Measurements from ENCODE around the gene SMIM44. TPM values are rescaled to one million over a fixed set of nuclear protein-coding genes. Genes with fewer than 3 reads are reported as not detected.

Gene SMIM44
- total RNA-seq, 1 donor from 2014 or later, result 1.0 TPM

DNA sequence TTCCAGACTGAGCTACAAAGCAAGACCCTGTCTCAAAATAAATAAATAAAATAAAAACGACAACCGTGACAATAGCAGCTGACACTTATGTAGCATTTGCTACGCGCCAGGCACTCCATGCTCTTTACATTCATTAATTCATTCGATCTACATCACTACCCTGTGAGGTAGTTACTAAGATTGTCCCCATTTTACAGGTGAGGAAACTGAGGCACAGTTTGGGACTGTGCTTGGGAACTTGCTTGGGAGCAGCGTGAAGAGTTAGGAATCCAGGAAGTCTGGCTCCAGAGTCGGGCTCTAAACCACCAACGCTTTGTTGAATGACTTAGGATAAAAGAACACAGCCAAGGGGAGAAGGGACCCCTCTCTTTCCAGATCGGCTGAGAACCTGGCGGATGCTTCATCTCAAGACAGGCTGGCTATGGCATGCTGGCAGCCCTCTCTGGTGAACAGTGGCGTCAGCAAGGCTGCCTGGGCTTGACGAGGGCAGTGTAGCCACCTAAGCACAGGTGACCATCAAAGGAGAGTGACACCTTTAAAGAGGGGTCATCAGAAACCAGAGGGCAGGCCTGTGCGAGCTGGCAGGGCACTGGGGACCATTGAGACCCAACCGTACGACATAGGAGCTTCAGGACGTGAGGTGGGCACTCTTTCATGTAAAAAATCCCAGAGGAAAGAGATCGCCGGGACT is 16.6 kb upstream of the SMIM44 start:
- peak overlapping the region; percentile 92 for H3K4me3 ChIP-seq (ENCODE audit: low read depth, low read length)
- DNase-seq (ENCODE audit: low read depth), result no peak
- TF ChIP-seq, protein P1, sequence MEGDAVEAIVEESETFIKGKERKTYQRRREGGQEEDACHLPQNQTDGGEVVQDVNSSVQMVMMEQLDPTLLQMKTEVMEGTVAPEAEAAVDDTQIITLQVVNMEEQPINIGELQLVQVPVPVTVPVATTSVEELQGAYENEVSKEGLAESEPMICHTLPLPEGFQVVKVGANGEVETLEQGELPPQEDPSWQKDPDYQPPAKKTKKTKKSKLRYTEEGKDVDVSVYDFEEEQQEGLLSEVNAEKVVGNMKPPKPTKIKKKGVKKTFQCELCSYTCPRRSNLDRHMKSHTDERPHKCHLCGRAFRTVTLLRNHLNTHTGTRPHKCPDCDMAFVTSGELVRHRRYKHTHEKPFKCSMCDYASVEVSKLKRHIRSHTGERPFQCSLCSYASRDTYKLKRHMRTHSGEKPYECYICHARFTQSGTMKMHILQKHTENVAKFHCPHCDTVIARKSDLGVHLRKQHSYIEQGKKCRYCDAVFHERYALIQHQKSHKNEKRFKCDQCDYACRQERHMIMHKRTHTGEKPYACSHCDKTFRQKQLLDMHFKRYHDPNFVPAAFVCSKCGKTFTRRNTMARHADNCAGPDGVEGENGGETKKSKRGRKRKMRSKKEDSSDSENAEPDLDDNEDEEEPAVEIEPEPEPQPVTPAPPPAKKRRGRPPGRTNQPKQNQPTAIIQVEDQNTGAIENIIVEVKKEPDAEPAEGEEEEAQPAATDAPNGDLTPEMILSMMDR (conservative IDR thresholded peaks at IDR 0.05; ENCODE audit: low read depth, low read length), result no peak

DNA sequence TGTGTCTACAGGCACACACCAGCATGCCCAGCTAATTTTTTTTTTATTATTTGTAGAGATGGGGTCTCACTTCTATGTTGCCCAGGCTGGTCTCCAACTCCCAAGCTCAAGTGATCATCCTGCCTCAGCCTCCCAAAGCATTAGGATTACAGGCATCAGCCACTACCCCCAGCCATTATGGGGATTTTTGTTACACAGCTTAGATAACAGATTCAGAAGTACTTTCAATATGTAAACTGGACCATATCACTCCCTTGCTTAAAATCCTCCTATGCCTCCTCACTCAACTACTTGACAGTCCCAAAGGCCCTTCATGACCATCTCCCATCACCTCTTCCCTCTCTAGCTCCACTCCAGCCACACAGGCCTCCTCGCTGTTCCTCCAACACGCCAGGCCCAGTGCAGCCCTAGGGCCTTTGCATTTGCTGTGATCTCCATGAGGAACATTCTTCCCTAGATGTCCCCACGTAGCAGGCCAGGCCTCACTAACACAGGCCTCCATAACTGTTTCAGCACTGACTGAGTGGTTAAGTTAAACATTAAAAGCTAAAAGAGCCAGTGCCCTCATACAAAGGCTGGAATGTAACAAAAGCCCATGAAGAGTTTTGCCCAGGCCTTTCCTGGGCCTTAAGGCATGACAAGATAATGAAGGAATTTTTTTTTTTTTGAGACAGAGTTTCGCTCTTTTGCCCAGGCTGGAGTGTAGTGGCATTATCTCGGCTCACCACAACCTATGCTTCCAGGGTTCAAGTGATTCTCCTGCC is 14.7 kb upstream of the SMIM44 start:
- no peak for DNase-seq (ENCODE audit: low read depth)
- TF ChIP-seq, protein P1 (conservative IDR thresholded peaks at IDR 0.05; ENCODE audit: low read depth, low read length), result no peak
- H3K4me3 ChIP-seq (ENCODE audit: low read depth, low read length), result no peak overlapping the region

- H3K4me3 ChIP-seq (ENCODE audit: low read depth, low read length), result no peak overlapping the region
- DNase-seq (ENCODE audit: low read depth), result no peak
- TF ChIP-seq, protein P1 (conservative IDR thresholded peaks at IDR 0.05; ENCODE audit: low read depth, low read length), result no peak
Measured at GRCh38 chr19:3496392-3497273, 13.4 kb upstream of the SMIM44 start.

DNA sequence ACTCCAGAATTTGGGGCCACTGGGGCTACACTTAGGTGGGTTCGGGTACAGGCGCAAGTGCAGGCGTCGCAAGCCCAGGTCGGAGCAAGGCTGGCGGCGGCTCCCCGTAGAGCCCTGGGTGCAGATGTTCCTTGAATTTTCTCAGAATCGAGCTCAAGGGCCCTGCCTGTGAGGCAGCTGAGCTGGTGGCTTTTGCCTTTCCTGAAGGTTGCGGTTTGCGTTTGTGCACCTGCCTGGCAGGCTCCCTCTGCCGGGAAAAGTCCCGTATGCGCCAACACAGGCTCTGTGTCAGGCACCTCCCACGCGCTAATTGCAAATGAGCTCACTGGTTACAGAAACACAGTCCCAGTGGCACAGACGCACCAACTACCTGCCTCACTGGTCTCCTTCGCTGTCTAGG is 11.3 kb upstream of the SMIM44 start:
- TF ChIP-seq, protein P1 (conservative IDR thresholded peaks at IDR 0.05; ENCODE audit: low read depth, low read length), result no peak
- no peak overlapping the region for H3K4me3 ChIP-seq (ENCODE audit: low read depth, low read length)
- no peak for DNase-seq (ENCODE audit: low read depth)

DNA sequence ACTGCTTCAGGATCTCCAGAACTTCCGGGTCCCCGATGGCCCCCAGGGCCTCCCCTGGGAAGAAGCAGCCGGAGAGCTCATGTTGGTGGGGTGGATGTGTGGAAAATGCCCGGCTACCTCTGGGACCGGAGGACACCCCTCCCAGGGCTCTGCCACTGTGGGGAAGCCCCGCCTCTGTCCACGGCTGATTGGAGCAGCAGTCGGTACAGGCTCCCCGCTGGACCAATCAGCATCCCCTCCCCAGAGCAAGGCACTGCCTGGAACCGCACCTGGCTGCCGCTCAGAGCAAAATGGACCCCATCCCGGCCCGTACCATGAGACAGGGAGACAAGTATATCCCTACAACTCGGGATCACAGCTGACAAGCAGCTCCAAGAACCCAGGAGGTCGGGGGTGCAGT is 10.8 kb upstream of the SMIM44 start:
- H3K4me3 ChIP-seq (ENCODE audit: low read depth, low read length), result no peak overlapping the region
- TF ChIP-seq, protein P1 (conservative IDR thresholded peaks at IDR 0.05; ENCODE audit: low read depth, low read length), result no peak
- no peak for DNase-seq (ENCODE audit: low read depth)

- TF ChIP-seq, protein P1 (conservative IDR thresholded peaks at IDR 0.05; ENCODE audit: low read depth, low read length), result no peak
- H3K4me3 ChIP-seq (ENCODE audit: low read depth, low read length), result no peak overlapping the region
- no peak for DNase-seq (ENCODE audit: low read depth)
Measured at GRCh38 chr19:3493651-3494050, 10.4 kb upstream of the SMIM44 start.
